GM10266 (cell line): Measurements from ENCODE around the gene CBX8.
"Not testable (repeated sequence)": the region's sequence is repeated elsewhere in the genome, so short reads cannot be mapped to it uniquely, and the experiment has no call there.

Experiments used
- DNase-seq: peaks from one replicate; pipeline ENCODE4 v3.0.0; 2012; ENCODE audit errors: extremely low spot score
- TF ChIP-seq, protein P1 (sequence below): IDR thresholded peaks from 2 replicates; pipeline ENCODE4 v1.5.1; 2012; ENCODE audit warnings: mild to moderate bottlenecking, low read depth; ENCODE audit not compliant: control insufficient read depth, insufficient read depth; ENCODE audit errors: missing control alignments

Gene CBX8

DNA sequence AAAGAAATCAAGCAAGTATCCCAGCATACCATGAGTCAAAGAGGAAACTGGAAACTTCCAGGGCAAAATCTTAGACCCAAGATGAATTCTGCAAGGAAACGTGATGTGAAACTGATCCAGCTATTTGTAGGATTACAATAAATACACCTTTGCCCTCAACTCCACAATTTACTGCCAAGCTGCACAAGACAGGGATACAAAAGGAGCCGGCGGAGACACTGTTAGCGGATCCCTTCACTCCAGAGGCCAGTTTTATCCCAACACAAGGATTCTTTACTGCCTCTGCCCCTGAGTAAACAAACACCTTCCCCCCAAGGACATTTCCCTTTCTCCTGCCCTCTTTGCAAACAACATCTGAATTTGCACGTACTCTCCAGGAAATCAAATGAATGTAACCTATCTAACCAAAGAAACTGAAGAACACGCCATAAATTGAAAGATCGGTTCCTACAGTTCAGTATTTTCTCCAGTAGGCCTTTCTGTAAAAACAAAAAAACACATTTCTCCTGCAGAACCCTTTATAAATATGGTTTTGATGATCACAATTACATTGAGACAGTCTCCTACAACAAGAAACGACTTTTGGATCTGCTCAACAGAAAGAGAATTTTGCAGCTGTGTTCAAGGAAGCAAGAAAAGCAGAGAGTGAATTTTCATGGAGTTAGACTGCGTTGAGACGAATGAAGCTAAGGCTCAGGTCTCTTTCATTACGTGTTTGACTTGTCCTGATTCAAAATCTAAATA, 20.3 kb downstream of the CBX8 start:
- no peak for DNase-seq
- TF ChIP-seq, protein P1, sequence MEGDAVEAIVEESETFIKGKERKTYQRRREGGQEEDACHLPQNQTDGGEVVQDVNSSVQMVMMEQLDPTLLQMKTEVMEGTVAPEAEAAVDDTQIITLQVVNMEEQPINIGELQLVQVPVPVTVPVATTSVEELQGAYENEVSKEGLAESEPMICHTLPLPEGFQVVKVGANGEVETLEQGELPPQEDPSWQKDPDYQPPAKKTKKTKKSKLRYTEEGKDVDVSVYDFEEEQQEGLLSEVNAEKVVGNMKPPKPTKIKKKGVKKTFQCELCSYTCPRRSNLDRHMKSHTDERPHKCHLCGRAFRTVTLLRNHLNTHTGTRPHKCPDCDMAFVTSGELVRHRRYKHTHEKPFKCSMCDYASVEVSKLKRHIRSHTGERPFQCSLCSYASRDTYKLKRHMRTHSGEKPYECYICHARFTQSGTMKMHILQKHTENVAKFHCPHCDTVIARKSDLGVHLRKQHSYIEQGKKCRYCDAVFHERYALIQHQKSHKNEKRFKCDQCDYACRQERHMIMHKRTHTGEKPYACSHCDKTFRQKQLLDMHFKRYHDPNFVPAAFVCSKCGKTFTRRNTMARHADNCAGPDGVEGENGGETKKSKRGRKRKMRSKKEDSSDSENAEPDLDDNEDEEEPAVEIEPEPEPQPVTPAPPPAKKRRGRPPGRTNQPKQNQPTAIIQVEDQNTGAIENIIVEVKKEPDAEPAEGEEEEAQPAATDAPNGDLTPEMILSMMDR = no peak

DNA sequence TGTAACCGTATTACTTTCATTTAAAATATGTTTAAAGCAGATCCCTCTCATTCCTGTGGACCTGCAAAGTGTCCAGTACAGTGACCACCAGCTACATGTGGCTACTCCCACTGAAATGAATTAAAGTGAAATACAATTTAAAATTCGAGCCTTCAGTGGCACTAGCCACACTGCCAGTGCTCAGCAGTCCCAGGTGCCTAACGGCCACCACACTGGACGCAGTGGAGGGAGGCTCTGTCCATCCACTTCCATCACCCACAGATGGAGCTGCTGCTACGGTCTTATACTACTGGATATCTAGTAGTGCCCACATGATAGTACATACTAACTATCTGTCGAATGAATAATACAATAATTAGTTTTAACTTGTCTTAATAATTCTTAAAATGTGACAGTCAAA, 21.2 kb downstream of the CBX8 start:
- DNase-seq = no peak
- TF ChIP-seq, protein P1 = no peak

DNA sequence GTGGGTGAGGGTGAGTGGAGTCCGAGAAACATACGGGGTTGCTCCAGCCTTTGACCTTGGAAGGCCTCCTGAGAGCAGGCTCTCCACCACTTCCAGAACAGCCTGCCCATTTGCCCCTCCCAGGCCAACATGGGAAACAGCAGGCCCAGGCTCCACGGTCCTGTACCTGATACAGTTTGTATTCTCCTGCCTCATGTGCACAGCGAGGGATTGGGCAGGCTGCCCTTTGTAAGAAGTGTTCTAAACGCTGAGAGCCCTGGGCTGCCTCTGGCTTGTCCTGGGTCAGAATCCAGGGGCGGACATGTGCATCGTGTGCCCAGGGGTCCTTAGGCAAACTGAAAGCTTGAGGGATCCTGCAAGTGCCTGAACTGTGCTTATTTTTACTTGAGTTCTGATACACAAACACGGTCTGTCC, 22.3 kb downstream of the CBX8 start:
- TF ChIP-seq, protein P1 = no peak
- DNase-seq = no peak

DNA sequence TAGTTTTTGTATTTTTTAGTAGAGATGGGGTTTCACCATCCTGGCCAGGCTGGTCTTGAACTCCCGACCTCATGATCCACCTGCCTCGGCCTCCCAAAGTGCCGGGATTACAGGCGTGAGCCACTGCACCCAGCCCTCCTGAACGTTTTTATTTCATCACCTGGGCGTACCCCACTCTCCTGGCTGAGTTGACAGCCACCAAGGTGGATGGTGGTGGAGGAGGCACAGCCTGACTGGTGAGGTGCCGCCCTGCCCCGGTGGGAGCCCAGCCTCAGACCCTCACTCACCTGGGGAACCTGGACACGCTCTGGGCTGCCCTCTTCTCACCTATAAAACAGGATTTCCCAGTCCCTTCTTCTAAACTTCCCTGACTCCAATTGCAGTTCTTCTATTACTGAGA, 24.2 kb downstream of the CBX8 start:
- DNase-seq = not testable (repeated sequence)

DNA sequence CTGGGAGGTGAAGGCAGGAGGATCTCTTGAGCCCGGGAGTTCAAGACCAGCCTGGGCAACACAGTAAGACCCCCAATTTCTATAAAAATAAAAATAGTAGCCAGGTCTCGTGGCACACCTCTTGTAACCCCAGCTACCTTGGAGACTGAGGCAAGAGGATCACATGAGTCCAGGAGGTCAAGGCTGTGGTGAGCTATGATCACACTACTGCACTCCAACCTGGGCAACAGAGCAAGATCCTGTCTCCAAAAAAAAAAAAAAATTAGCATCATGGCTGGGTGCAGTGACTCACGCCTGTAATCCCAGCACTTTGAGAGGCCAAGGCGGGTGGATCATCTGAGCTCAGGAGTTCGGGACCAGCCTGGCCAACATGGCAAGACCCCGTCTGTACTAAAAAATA, 25.6 kb downstream of the CBX8 start:
- TF ChIP-seq, protein P1 = no peak
- DNase-seq = no peak

DNA sequence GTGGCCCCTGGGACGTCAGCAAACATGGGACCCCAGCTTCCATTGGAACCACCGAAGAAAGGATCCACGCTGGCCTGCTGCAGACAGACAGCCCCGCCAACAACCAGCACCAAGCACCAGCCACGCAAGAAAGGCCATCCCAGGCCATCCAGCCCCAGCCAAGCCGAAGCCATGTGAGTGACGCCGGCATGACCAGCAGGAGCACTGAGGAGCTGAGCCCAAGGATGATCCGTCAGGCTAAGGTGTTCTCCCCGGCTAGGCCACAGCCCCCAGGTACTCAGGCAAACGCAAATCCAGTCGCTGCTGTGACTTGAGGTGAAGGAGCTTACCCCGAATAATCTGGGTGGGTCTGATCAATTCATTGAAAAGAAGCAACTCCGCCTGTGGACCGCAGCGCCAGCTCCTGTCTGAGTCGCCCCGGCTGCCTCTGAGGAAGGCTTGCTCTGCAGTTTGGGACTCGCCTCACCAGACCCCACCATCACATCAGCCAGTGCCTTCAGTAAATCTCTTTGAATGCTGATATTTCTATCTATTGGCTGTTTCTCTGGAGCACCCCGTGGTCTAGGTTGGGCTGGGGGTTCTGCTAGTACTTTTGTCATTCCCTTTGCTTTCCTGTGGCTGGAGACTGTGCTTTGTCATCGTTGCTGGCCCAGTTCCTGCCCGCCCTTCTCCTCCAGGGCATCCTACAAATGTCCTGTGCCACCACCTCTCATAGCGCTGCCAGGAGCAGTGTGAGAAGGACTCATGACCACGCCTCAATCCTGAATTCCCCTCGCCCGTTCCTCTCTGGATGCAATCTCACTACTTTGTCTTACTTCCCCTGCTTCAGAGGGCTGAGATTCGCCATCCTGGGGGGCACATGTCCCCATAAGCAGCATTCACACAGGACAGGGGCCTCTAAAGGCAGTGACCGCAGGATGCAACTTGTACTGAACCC, 27.0 kb downstream of the CBX8 start:
- no peak for DNase-seq
- TF ChIP-seq, protein P1 = no peak

DNA sequence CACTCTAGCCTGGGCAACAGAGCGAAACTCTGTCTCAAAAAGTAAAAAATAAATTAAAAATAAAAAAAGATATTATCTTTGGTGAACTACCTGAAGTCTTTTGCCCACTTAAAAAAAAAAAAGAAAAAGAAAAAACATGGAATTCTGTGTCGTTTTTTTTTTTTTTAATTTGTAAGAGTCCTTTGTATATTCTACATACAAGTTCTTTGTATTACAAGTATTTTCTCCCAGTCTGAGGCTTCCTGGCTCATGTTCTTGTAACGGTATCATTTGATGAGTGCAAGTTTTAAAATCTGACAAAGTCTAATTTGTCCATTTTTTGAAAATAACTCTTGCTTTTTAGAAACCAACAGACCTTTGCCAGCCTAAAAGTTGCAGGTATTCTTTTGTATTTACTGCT, 31.2 kb downstream of the CBX8 start:
- DNase-seq = no peak

More for the DNA sequence above, 31.2 kb downstream of the CBX8 start:
- TF ChIP-seq, protein P1 = no peak
